Activated CD4-positive, alpha-beta T cell treated with anti-CD3 and anti-CD28 coated beads, Interleukin-2, amount 10 ng/mL, durations not matched to agents 24 days and 14 days (primary cell): ENCODE results near the gene C5orf15. TPM values are rescaled to one million over a fixed set of nuclear protein-coding genes. Genes with fewer than 3 reads are reported as not detected.
"Not testable (repeated sequence)": the region's sequence is repeated elsewhere in the genome, so short reads cannot be mapped to it uniquely, and the experiment has no call there.

Source experiments
- DNase-seq: peaks from one replicate; pipeline ENCODE4 v3.0.0; 2022
- H3K27ac Mint-ChIP-seq: one replicate; pipeline ENCODE4 v1.8.0; 2022; ENCODE audit warnings: mild to moderate bottlenecking, mixed read lengths
- H3K27me3 Mint-ChIP-seq: one replicate; pipeline ENCODE4 v1.8.0; 2022; ENCODE audit warnings: mixed read lengths
- H3K36me3 Mint-ChIP-seq: one replicate; pipeline ENCODE4 v1.8.0; 2022; ENCODE audit warnings: low read depth, mild to moderate bottlenecking, mixed read lengths
- H3K4me1 Mint-ChIP-seq: one replicate; pipeline ENCODE4 v1.8.0; 2021; ENCODE audit warnings: mixed read lengths
- H3K4me3 Mint-ChIP-seq: one replicate; pipeline ENCODE4 v1.8.0; 2022; ENCODE audit warnings: mild to moderate bottlenecking, moderate library complexity, mixed read lengths
- H3K9me3 Mint-ChIP-seq: one replicate; pipeline ENCODE4 v1.8.0; 2021; ENCODE audit warnings: mixed read lengths
- intact Hi-C: fragments of 100-400 bp; cut with micrococcal nuclease; formaldehyde crosslinking; loops from one replicate; pipeline ENCODE4 v1.15.1; 2023
- total RNA-seq: library from RNA; stranded (reverse); gene quantifications from 2 replicates; pipeline ENCODE4 v1.2.3, GENCODE V29; 2022

Gene C5orf15
- total RNA-seq, 1 donor from 2014 or later = 45.0 TPM

GRCh38 chr5:133963493-133964128 is 4.8 kb downstream of the C5orf15 start:
- Mint-ChIP-seq H3K9me3 (no peaks in the 10 kb centered on the region), H3K4me1 (peaks cover 56% of the 10 kb centered on the region), H3K36me3 (peaks cover 41% of the 10 kb centered on the region), H3K27ac (peak overlapping the region; percentile 65), H3K27me3 (no peaks in the 10 kb centered on the region), H3K4me3 (peak overlapping the region; percentile 3)
- no peak for DNase-seq
- intact Hi-C loops = loop anchor here (1.0 kb wide), 1 partner anchor 33 kb away; no protein-coding TSS in a partner anchor

- no peaks in the 10 kb centered on the region for H3K27me3 Mint-ChIP-seq
- H3K27ac Mint-ChIP-seq = peak overlapping the region; percentile 65
- DNase-seq = no peak
- H3K9me3 Mint-ChIP-seq = no peaks in the 10 kb centered on the region
- H3K4me1 Mint-ChIP-seq = peaks cover 51% of the 10 kb centered on the region
- H3K36me3 Mint-ChIP-seq = peaks cover 36% of the 10 kb centered on the region
- peak overlapping the region; percentile 3 for H3K4me3 Mint-ChIP-seq
- intact Hi-C loops = loop anchor here (1.0 kb wide), 1 partner anchor 33 kb away; no protein-coding TSS in a partner anchor
These were observed 5.5 kb downstream of the C5orf15 start for GRCh38 chr5:133962801-133963476.

- no peak for DNase-seq
- no peaks in the 10 kb centered on the region for H3K9me3 Mint-ChIP-seq
- peaks cover 38% of the 10 kb centered on the region for H3K36me3 Mint-ChIP-seq
- peaks cover 50% of the 10 kb centered on the region for H3K4me1 Mint-ChIP-seq
- no peaks in the 10 kb centered on the region for H3K27me3 Mint-ChIP-seq
- H3K27ac Mint-ChIP-seq = peak overlapping the region; percentile 65
- intact Hi-C loops = no loop called here
- H3K4me3 Mint-ChIP-seq = peak overlapping the region; percentile 3
These were observed 6.3 kb downstream of the C5orf15 start for GRCh38 chr5:133962131-133962530.

- intact Hi-C loops = no loop called here
- Mint-ChIP-seq H3K9me3 (no peaks in the 10 kb centered on the region), H3K27me3 (no peaks in the 10 kb centered on the region), H3K36me3 (peaks cover 52% of the 10 kb centered on the region), H3K4me1 (peaks cover 40% of the 10 kb centered on the region), H3K4me3 (peak overlapping the region; percentile 74), H3K27ac (peak overlapping the region; percentile 81)
- no peak for DNase-seq
These were observed 8.8 kb downstream of the C5orf15 start for GRCh38 chr5:133959643-133960042.

- no peak for DNase-seq
- Mint-ChIP-seq H3K9me3 (no peaks in the 10 kb centered on the region), H3K27ac (peak overlapping the region; percentile 72), H3K27me3 (no peaks in the 10 kb centered on the region), H3K36me3 (peaks cover 50% of the 10 kb centered on the region), H3K4me3 (peak overlapping the region; percentile 62), H3K4me1 (peaks cover 26% of the 10 kb centered on the region)
- intact Hi-C loops = no loop called here
These were observed 10.8 kb downstream of the C5orf15 start for GRCh38 chr5:133957591-133957990.

- Mint-ChIP-seq H3K4me3 (peak overlapping the region; percentile 62), H3K27ac (peak overlapping the region; percentile 48), H3K9me3 (no peaks in the 10 kb centered on the region)
These were observed 11.3 kb downstream of the C5orf15 start for GRCh38 chr5:133957080-133957479.

GRCh38 chr5:133956196-133956595 is 12.2 kb downstream of the C5orf15 start:
- H3K4me3 Mint-ChIP-seq, H3K27me3 Mint-ChIP-seq, H3K27ac Mint-ChIP-seq, H3K9me3 Mint-ChIP-seq, intact Hi-C loops, DNase-seq: not testable (repeated sequence)
- H3K36me3 Mint-ChIP-seq = peaks cover 47% of the 10 kb centered on the region
- H3K4me1 Mint-ChIP-seq = peaks cover 21% of the 10 kb centered on the region

More at GRCh38 chr5:133957080-133957479, 11.3 kb downstream of the C5orf15 start:
- Mint-ChIP-seq H3K4me1 (peaks cover 21% of the 10 kb centered on the region), H3K27me3 (no peaks in the 10 kb centered on the region), H3K36me3 (peaks cover 46% of the 10 kb centered on the region)
- no peak for DNase-seq
- intact Hi-C loops = no loop called here

- intact Hi-C loops = no loop called here
- Mint-ChIP-seq H3K27me3 (no peaks in the 10 kb centered on the region), H3K27ac (no peak overlapping the region), H3K4me3 (no peak overlapping the region), H3K9me3 (no peaks in the 10 kb centered on the region), H3K36me3 (peaks cover 34% of the 10 kb centered on the region), H3K4me1 (peaks cover 8% of the 10 kb centered on the region)
- no peak for DNase-seq
These were observed 14.8 kb downstream of the C5orf15 start for GRCh38 chr5:133953568-133954145.

- peaks cover 8% of the 10 kb centered on the region for H3K4me1 Mint-ChIP-seq
- no peak overlapping the region for H3K27ac Mint-ChIP-seq
- no peaks in the 10 kb centered on the region for H3K27me3 Mint-ChIP-seq
- intact Hi-C loops = no loop called here
- H3K36me3 Mint-ChIP-seq = peaks cover 34% of the 10 kb centered on the region
- no peaks in the 10 kb centered on the region for H3K9me3 Mint-ChIP-seq
- no peak overlapping the region for H3K4me3 Mint-ChIP-seq
- no peak for DNase-seq
These were observed 15.5 kb downstream of the C5orf15 start for GRCh38 chr5:133952729-133953567.

GRCh38 chr5:133950821-133951612 is 17.4 kb downstream of the C5orf15 start:
- Mint-ChIP-seq H3K4me3 (no peak overlapping the region), H3K9me3 (no peaks in the 10 kb centered on the region), H3K27ac (no peak overlapping the region), H3K36me3 (peaks cover 20% of the 10 kb centered on the region), H3K4me1 (peaks cover 2% of the 10 kb centered on the region), H3K27me3 (no peaks in the 10 kb centered on the region)
- intact Hi-C loops = no loop called here
- no peak for DNase-seq

- Mint-ChIP-seq H3K27me3 (peaks cover 2% of the 10 kb centered on the region), H3K27ac (no peak overlapping the region), H3K4me1 (peaks cover 4% of the 10 kb centered on the region), H3K9me3 (no peaks in the 10 kb centered on the region), H3K4me3 (no peak overlapping the region), H3K36me3 (peaks cover 5% of the 10 kb centered on the region)
- DNase-seq = no peak
- intact Hi-C loops = no loop called here
These were observed 19.7 kb downstream of the C5orf15 start for GRCh38 chr5:133948721-133949120.

GRCh38 chr5:133947431-133947841 is 21.0 kb downstream of the C5orf15 start:
- Mint-ChIP-seq H3K9me3 (no peaks in the 10 kb centered on the region), H3K4me1 (peaks cover 5% of the 10 kb centered on the region), H3K4me3 (no peak overlapping the region), H3K27ac (no peak overlapping the region), H3K36me3 (peaks cover 2% of the 10 kb centered on the region), H3K27me3 (peaks cover 2% of the 10 kb centered on the region)
- no peak for DNase-seq
- intact Hi-C loops = no loop called here

GRCh38 chr5:133945568-133945967 is 22.9 kb downstream of the C5orf15 start:
- H3K9me3 Mint-ChIP-seq = no peaks in the 10 kb centered on the region
- H3K27me3 Mint-ChIP-seq = peaks cover 2% of the 10 kb centered on the region
- intact Hi-C loops = loop anchor here (2.0 kb wide), 1 partner anchor 833 kb away; no protein-coding TSS in a partner anchor
- no peak for DNase-seq
- H3K4me3 Mint-ChIP-seq = no peak overlapping the region
- no peaks in the 10 kb centered on the region for H3K36me3 Mint-ChIP-seq
- H3K27ac Mint-ChIP-seq = no peak overlapping the region
- peaks cover 5% of the 10 kb centered on the region for H3K4me1 Mint-ChIP-seq
